ENCODE measurements around the gene ZDHHC11B.

DNA sequence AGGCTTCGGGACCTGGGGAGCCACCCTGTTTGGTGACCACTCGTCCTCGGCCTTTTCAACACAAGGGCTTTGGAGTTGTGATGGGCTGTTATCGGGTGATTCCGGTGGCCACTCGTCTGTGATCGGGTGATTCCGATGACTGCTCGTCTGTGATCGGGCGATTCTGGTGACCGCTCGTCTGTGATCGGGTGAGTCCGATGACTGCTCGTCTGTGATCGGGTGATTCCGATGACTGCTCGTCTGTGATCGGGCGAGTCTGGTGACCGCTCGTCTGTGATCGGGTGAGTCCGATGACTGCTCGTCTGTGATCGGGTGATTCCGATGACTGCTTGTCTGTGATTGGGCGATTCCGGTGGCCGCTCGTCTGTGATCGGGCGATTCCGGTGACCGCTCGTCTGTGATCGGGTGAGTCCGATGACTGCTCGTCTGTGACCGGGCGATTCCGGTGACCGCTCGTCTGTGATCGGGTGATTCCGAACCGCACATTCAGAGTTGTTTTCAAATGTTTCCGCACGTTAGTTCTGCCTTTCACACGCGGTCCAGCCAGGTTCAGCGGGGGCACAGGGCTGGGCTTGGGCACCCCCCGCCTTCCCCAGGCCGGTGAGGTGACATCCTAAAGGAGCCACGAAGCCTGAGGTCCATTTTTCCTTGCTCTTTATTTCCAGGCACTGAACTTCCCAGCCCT is 121.6 kb downstream of the ZDHHC11B start:
- TF ChIP-seq, protein P1, sequence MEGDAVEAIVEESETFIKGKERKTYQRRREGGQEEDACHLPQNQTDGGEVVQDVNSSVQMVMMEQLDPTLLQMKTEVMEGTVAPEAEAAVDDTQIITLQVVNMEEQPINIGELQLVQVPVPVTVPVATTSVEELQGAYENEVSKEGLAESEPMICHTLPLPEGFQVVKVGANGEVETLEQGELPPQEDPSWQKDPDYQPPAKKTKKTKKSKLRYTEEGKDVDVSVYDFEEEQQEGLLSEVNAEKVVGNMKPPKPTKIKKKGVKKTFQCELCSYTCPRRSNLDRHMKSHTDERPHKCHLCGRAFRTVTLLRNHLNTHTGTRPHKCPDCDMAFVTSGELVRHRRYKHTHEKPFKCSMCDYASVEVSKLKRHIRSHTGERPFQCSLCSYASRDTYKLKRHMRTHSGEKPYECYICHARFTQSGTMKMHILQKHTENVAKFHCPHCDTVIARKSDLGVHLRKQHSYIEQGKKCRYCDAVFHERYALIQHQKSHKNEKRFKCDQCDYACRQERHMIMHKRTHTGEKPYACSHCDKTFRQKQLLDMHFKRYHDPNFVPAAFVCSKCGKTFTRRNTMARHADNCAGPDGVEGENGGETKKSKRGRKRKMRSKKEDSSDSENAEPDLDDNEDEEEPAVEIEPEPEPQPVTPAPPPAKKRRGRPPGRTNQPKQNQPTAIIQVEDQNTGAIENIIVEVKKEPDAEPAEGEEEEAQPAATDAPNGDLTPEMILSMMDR (IDR thresholded peaks at IDR 0.05): no peak
- TF ChIP-seq POLR2A (IDR thresholded peaks at IDR 0.05): no peak
- no peak for TF ChIP-seq POLR2AphosphoS5 (IDR thresholded peaks at IDR 0.05)

Data from prostate gland (tissue), 2 donors.